ENCODE data around the gene ZDHHC6.
"Not testable (repeated sequence)": the region's sequence is repeated elsewhere in the genome, so short reads cannot be mapped to it uniquely, and the experiment has no call there.

The ZDHHC6 gene, protein sequence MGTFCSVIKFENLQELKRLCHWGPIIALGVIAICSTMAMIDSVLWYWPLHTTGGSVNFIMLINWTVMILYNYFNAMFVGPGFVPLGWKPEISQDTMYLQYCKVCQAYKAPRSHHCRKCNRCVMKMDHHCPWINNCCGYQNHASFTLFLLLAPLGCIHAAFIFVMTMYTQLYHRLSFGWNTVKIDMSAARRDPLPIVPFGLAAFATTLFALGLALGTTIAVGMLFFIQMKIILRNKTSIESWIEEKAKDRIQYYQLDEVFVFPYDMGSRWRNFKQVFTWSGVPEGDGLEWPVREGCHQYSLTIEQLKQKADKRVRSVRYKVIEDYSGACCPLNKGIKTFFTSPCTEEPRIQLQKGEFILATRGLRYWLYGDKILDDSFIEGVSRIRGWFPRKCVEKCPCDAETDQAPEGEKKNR

DNA sequence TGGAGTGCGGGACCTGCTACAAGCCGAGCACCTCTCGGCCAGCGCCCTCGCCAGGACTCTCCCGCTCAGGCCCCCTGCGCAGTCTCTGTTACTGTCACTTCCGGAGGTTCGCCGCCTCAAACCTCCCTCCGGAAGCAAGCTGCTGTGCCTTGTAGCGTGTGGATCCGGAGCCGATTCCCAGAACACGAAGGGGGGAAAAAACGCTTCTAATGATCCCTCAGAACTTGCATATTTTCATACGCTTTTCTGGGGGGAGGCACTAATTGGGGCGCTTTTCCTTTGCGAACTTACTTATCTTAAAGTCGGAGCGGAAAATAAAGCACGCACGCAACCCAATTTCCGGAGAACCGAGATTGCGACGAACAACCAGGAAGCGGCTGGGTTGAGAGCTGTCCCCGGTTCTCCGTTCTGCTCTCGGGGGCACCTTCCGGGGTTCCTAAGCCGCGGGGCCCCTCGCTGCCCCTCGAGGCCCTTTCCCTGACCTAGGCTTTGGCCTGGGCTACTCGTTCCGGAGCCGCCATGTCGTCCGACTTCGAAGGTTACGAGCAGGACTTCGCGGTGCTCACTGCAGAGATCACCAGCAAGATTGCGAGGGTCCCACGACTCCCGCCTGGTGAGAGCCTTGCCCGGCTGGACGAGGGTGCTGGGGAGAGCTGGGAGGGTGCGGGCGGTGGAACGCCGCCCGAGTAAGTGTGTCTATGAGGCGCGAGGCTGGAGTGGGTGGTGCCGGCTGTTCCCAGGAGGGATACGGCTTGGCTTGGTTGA lies at the start of gene ZDHHC6, which contains the start of gene VTI1A:
Gene ZDHHC6 (minus strand): TSS at position 60 of the 765 bp plus-strand sequence. CDS start 1,478 bp downstream, outside the sequence.
Gene VTI1A (plus strand): TSS at position 361 of the 765 bp plus-strand sequence. CDS start 159 bp downstream, at position 520.
- peak; percentile 51 for DNase-seq (ENCODE audit: low read depth, low spot score)
- H3K27ac ChIP-seq, result peak within 1 kb of the TSS; percentile 86

DNA sequence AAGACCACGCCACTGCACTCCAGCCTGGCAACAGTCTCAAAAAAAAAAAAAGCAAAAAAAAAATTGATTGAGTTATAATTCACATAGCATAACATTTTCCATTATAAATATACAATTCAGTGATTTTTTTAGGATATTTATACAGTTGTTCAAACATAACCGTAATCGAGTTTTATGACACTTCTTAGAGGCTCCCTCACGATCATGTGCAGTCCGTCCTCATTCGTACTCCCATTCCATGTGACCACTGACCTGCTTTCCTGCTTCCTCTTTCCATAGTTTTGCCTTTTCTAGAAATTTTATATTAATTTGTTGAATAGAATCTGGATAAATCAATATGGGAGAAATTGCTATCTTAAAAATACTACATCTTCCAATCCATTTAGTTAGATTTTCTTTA lies 46.0 kb upstream of the ZDHHC6 start:
- no peak overlapping the region for H3K27ac ChIP-seq
- no peak for DNase-seq (ENCODE audit: low read depth, low spot score)

DNA sequence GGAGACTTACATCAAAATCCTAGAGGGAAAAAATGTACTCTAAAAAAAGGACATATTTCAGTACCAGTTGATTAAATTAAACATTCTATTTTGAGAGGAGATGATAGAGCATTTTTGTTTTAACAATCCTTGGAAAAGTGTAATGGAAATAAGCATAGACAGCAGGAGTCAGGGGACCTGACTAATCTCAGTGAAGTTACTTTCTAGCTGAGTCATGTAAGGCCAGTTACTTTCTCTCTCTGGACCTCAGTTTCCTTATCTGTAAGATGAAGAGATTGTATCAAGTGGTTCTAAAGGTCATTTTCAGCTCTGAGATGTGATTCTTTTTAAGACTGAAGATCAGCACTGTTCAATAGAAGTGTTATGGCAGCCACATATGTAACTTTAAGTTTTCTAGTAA lies 44.4 kb upstream of the ZDHHC6 start:
- no peak for DNase-seq (ENCODE audit: low read depth, low spot score)
- no peak overlapping the region for H3K27ac ChIP-seq

DNA sequence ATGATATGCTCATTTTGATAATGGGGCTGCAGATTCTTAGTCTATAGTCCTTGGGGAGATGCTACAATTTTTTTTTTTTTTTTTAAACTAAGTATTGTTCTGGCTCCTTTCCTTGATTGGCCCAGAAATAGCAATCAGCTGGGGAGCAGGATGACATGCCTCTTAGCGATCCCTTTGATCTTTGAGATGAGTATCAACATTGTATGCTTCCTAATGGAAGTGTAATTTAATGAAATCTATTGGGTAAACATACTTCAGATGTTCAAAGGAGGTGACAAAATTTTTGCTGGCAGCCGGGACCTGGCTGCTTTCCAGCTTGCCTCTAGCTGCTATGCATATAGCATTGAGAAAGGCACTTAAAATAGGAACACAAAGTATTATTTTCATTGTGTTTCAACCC lies 43.8 kb upstream of the ZDHHC6 start:
- no peak overlapping the region for H3K27ac ChIP-seq
- DNase-seq (ENCODE audit: low read depth, low spot score), result no peak

DNA sequence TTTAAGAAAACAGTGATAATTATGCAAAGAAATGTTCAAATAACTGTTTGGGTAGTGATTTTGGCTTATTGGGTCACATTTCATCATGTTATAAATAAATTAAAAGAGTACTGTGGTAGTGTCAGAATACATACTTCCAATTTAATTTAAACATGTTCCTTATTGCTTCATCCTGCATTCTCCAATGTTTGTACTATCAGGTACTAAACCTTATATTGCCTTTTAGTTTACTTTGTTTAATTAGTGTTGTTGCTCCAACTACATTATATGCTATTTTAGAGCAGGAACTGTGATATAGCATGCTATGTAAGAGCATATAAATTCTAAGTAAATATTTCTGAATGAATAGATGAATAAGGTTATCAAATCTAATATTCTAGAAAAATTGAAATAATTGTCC lies 41.2 kb upstream of the ZDHHC6 start:
- no peak for DNase-seq (ENCODE audit: low read depth, low spot score)
- H3K27ac ChIP-seq, result no peak overlapping the region

DNA sequence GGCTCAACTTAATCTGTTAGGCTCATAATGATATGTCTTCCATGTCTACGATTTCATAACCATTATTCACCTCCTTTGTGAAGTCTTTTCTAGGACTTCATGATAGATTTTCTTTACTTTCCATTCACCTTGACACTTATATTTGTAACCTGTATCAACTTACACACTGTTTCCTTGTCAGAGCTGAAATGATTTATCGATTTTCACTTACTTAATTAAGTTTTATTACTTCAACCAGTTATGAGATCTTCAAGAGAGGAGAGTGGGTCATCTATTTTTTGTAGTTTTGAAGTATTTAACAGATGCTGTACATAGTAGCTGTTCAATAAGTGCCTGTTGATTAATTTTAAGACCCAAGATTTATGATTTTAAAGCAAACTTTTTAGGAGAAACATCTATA lies 37.7 kb upstream of the ZDHHC6 start:
- H3K27ac ChIP-seq, result no peak overlapping the region
- no peak for DNase-seq (ENCODE audit: low read depth, low spot score)

DNA sequence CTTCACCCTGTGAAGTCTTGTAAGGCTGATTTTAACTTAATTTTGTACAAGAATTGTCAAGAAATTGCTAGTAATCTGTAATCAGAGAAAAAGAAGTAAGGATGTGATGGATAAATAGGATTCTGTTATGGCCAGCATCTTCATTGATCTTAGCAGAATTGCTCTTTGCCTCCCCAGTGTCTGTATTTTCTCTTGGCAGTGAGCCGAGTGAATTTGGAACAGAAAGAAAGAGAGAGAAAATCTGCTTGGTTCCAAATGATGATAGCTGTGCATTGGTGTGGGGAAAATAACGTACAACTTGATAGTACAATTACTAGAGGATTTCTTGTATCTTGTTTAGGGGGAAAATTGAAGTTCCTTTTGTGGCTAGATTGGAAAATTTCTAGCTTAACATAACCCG lies 34.9 kb upstream of the ZDHHC6 start:
- DNase-seq (ENCODE audit: low read depth, low spot score), result no peak
- H3K27ac ChIP-seq, result no peak overlapping the region

DNA sequence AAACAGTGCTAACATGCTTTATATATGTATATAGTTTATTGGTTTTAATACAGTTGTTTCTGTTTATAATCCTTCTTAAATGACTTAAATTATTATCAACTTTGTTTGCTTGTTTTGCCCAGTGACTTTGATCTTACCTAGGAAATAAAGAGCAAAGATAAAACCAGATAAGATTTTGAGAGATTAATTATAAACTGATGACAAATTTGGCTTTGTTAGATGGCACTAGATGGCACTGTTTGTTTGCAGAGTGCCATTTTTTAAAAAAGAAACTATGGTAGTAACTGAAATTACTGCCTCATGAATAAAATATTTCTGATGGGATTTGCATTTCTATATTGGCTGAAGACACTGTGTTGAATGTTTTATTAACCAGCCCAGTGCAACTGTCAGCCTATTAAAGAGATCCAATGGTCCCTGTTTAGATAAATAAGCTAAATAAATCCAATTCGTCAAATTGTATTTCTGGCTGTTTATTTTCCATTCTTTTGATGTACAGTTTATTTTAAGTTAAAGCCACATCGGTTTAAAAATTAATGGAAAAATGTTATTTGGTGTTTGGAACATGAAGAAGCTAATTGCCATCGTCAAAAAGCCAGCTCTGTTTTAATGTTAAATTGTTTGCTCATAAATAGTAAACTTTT lies 29.0 kb upstream of the ZDHHC6 start:
- H3K27ac ChIP-seq, result no peak overlapping the region
- DNase-seq (ENCODE audit: low read depth, low spot score), result no peak

DNA sequence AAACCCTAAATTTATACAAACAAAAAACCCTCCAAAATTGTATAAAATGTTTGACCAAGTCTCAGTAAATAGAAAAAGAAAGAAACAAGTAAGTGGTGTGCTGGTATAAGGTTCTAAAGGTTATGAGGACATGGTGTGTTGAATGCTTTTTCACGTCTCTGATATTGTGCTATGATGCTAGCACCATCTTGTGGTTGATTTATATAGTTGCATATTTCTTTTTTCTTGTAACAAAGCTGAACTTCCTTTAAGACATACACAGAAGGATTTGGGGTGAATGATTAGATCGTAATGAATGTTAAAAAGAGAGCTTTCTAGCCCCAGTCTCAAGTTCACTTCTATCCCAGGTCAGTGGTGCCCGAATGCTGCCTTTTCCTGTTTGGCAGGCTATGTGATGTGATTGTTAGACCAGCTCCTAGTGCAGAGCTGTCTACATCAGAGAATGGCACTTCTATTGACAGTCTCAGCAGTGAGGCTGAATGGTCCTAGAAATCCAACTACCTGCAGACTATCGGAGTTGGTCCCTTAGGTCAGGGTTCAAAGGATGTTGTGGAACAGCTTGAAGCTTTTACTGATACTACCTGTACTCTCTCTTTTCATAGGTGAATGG lies 25.3 kb upstream of the ZDHHC6 start:
- no peak for DNase-seq (ENCODE audit: low read depth, low spot score)
- no peak overlapping the region for H3K27ac ChIP-seq

DNA sequence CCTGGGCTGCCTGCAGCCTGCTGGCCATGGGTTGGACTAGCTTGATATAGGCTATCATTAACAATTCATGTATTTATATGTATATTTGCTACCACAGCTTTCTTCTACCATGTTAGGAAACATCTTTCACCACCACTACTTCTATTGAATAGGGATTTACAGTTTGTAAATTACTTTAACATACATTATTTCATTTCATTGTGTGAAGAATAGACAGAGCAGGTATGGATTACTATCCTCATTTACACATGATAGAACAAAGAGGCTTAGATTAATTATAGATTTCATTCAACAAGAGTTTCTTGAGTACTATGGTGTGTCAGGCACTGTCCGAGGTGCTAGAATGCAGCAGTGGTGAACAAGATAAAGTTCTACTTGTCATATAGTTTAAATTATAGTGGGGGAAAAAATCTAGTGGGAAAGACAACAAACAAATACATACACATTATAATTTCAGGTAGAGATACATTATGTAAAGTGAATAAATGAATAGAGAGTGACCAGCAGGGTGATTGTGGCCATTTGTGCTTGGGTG lies 20.9 kb upstream of the ZDHHC6 start:
- no peak for DNase-seq (ENCODE audit: low read depth, low spot score)
- no peak overlapping the region for H3K27ac ChIP-seq

DNA sequence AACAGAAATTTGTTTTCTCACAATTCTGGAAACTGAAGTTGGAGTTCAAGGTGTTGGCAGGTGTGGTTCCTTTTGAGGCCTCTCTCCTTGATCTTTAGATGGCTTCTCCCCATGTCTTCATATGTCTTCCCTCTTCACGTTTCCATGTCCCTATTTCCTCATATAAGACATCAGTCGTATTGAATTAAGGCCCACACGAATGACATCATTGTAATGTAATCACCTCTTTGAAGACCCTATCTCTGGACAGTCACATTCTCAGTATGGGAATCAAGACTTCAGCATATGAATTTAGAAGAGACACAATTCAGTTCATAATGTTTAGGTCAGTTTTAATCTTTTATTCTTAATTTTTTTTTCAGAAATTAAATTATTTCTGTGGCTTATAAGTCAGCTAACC lies 20.1 kb upstream of the ZDHHC6 start:
- H3K27ac ChIP-seq, result no peak overlapping the region
- DNase-seq (ENCODE audit: low read depth, low spot score), result no peak

DNA sequence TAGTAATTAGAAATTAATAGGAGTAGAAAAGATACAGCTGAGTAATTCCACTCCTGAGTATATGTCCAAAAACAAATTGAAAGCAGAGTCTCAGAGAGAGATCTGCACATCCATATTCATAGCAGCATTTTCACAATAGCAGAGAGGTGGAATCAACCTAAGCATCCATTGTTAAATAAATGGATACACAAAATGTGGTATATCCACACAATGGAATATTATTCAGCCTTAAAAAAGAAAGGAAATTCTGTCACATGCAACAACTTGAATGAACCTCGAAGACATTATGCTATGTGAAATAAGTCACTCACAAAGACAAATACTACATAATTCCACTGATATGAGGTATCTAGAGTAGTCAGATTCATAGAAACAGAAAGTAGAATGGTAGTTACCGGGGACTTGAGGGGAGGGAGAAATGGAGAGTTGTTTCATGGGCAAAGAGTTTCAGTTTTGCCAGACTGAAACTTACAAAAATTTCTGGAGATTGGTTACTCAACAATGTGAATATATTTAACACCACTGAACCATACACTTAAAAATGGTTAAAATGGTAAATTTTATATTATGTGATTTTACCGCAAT lies 18.7 kb upstream of the ZDHHC6 start:
- H3K27ac ChIP-seq, result no peak overlapping the region
- DNase-seq (ENCODE audit: low read depth, low spot score), result no peak

DNA sequence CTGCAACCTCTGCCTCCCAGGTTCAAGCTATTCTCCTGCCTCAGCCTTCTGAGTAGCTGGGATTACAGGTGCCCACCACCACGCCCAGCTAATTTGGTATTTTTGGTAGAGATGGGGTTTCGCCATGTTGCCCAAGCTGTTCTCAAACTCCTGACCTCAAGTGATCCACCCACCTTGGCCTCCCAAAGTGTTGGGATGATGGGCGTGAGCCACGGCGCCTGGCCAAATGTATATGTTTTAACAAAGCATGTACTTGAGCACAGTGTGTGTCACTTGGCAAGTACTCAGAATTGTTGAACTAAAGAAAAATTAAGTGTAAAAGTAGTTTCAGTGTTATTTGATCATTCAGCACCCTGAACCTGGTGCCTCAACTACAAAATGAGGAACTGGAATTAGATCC lies 17.4 kb upstream of the ZDHHC6 start:
- H3K27ac ChIP-seq; DNase-seq (ENCODE audit: low read depth, low spot score): not testable (repeated sequence)

DNA sequence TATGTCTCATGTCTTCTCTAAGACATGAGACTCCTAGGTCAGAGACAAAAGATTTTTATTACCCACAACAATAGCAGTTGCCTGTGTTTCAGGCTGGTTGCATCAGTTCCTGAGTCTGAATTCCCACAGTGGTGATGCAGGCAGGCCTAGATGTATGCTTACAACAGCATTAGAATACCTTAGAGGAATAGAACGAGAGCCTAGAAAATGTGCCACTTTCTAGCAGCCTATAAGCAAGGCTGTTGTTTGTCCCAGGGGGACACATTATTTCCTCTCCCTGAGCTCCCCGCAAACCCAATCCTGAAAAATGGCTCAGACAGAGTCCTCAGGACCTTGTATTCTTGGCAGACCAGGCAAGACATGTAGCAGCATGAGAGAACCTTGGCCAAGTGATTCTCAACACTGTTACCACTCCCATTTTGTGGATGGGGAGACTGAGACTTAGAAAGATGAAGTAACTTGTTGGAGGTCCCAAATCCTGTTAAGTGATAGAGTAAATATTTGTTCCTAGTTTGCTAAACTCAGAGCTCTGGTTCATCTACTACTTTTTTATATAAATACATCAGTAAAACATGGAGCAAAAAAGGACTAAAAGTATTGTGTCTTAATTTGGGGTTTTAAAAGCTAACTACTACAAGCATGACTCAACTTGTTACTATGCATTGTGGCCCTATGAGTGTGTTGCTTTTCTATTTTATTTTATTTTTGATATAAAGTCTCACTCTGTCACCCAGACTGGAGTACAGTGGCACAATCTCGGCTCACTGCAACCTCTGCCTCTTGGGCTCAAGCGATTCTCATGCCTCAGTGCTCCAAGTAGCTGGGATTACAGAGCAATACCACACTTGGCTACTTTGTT lies 14.5 kb upstream of the ZDHHC6 start:
- peak overlapping the region; percentile 99 for H3K27ac ChIP-seq
- peak; percentile 71 for DNase-seq (ENCODE audit: low read depth, low spot score)

DNA sequence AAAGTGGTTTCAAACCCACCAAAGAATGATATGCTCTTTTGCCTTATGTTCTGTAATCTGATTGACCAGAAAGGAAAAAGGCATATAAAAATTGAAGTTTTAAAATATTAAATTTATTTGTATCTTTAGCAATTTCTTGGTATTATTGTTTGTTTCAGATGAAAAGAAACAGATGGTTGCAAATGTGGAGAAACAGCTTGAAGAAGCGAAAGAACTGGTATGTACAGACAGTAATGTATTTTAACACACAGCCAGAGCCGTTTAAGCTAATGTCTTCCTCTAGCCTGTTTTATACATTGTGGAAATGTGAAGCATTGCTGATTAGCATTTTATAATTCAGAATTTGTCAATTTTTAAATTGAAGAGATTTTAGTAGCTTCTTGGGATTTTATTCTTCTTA lies 13.7 kb upstream of the ZDHHC6 start:
- no peak for DNase-seq (ENCODE audit: low read depth, low spot score)
- H3K27ac ChIP-seq, result peak overlapping the region; percentile 99

DNA sequence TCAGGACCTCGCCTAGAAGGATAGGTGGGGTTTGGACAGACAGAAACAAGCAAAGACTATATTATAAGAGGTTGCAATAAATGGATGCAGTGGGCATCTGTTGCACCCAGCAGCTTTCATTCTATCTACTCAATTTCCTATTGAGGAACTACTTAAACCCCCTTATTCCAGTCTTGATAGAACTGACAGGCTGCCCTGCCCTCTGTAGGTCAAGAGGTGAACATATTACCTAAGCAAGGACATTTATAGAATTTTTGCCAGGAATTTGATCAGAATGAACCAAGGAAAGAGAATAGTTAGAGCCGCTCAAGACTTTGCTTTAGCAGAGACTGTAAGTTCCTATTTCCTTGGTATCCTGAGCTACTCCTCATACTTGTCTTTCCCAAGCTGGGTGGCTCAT lies 9.8 kb upstream of the ZDHHC6 start:
- H3K27ac ChIP-seq, result peak overlapping the region; percentile 84
- no peak for DNase-seq (ENCODE audit: low read depth, low spot score)

DNA sequence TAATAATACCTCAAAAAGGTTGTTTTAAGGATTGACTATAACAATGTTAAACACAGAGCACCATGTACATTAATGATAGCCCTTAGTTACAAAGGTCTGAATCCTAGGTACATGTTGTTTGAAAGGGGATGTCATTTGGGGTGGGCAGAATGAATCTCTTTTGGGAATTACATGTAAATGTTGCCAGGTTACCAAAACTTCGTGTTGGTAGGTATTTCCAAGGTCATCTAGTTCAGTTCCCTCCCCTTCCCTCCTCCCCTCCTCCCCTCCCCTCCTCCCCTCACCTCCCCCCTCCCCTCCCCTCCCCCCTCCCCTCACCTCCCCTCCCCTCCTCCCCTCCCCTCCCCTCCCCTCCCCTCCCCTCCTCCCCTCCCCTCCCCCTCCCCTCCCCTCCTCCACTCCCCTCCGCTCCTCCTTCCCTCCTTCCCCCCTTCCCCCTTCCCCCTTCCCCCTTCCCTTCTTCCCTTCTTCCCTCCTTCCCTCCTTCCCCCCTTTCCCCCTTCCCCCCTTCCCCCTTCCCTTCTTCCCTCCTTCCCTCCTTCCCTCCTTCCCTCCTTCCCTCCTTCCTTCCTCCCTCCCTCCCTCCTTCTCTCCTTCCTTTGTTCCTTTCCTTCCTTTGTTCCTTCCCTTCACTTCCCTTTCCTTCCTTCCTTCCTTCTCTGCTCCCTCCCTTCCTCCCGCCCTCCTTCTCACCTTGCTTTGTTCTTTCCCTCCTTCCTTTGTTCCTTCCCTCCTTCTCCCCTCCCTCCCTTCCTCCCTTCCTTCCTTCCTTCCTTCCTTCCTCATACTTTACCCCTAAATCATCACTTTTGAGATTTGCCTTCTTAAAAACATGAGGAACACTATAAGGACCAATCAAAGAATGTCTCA lies 8.4 kb upstream of the ZDHHC6 start:
- no peak for DNase-seq (ENCODE audit: low read depth, low spot score)
- peak overlapping the region; percentile 84 for H3K27ac ChIP-seq

DNA sequence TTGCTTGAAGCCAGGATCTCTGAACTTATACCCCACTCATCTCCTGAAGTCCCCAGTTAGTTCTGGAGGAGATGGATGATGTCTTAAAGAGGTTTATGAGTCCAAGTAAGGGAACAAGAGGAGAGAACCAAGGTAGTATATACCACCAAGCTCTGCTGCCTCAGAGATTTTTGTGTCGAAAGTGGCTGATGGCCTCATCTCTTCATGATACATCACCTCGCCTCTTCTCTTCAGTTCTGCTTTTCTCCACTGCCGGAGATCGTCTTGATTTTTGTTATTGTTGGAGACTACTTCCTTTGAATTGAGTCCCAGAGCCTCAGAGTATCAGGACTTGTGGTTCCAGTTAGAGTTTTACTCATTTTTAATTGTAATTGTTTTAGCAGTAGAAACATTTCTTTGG lies 2.2 kb upstream of the ZDHHC6 start:
- DNase-seq (ENCODE audit: low read depth, low spot score), result no peak

More for the DNA sequence above, 2.2 kb upstream of the ZDHHC6 start:
- H3K27ac ChIP-seq, result no peak overlapping the region

Measured in epithelial cell of prostate (primary cell).